HepG2 (cell line): Measurements from ENCODE around the gene SMIM14. TPM values are rescaled to one million over a fixed set of nuclear protein-coding genes. Genes with fewer than 3 reads are reported as not detected.

Experiments used
- AGO1 ChIP-seq: fragments of 200-400 bp; formaldehyde crosslinking; IDR thresholded peaks from 2 replicates; pipeline ENCODE4 v1.6.1; 2017; ENCODE audit warnings: mild to moderate bottlenecking, low read depth, low read length, moderate library complexity; ENCODE audit not compliant: poor library complexity, severe bottlenecking
- ASH2L ChIP-seq: fragments of 300-600, 200-600 bp; sonication (generic); IDR thresholded peaks from 2 replicates; pipeline ENCODE4 v1.7.0; 2017; ENCODE audit warnings: low read depth, mild to moderate bottlenecking, moderate library complexity, mixed read lengths, low read length; ENCODE audit not compliant: insufficient read length
- FOXA3 ChIP-seq: IDR thresholded peaks from 2 replicates; pipeline ENCODE4 v1.6.1; 2016; ENCODE audit warnings: missing genetic modification reagents, missing compliant biosample characterization
- FOXP1 ChIP-seq, 2 experiments: fragments of 450-650 bp in 1 of 2; IDR thresholded peaks; 2 replicates each; pipeline ENCODE4 v1.6.1; 2017 to 2018; ENCODE audit warnings: antibody characterized with exemption in 1 of 2
- LCORL ChIP-seq, 2 experiments: fragments of 450-650 bp in 1 of 2; sonication (generic) in 1 of 2; formaldehyde crosslinking in 1 of 2; IDR thresholded peaks; 2 replicates each; pipeline versions ENCODE4 v1.5.0 to v1.6.1; 2017 to 2020; ENCODE audit warnings: antibody characterized with exemption in 1 of 2, missing genetic modification reagents in 1 of 2
- NFKB2 ChIP-seq: sonication (generic); formaldehyde crosslinking; IDR thresholded peaks from 2 replicates; pipeline ENCODE4 v1.4.0; 2020; ENCODE audit warnings: missing genetic modification reagents, borderline replicate concordance
- RFXANK ChIP-seq: IDR thresholded peaks from 2 replicates; pipeline ENCODE4 v1.6.1; 2016
- SATB2 ChIP-seq: sonication (generic); formaldehyde crosslinking; IDR thresholded peaks from 2 replicates; pipeline ENCODE4 v1.5.0; 2020; ENCODE audit warnings: missing genetic modification reagents
- SIN3A ChIP-seq: IDR thresholded peaks from 2 replicates; pipeline ENCODE4 v1.6.1; 2011; ENCODE audit warnings: low read depth, mild to moderate bottlenecking, control low read depth, low read length, borderline replicate concordance
- TAF15 ChIP-seq: fragments of 200-400 bp; formaldehyde crosslinking; IDR thresholded peaks from one replicate; pipeline ENCODE4 v1.6.1; 2018; ENCODE audit warnings: mild to moderate bottlenecking, low read depth, low read length; ENCODE audit not compliant: poor library complexity, severe bottlenecking
- ZEB1 ChIP-seq: IDR thresholded peaks from 2 replicates; pipeline ENCODE4 v1.6.1; 2012; ENCODE audit warnings: mild to moderate bottlenecking, low read depth, inconsistent platforms; ENCODE audit not compliant: insufficient replicate concordance
- ZNF10 ChIP-seq: sonication (generic); formaldehyde crosslinking; IDR thresholded peaks from 2 replicates; pipeline ENCODE4 v1.4.0; 2020; ENCODE audit warnings: mild to moderate bottlenecking, low read depth, missing genetic modification reagents, borderline replicate concordance
- ZNF256 ChIP-seq: sonication (generic); formaldehyde crosslinking; conservative IDR thresholded peaks from 2 replicates; pipeline ENCODE4 v1.4.0; 2020; ENCODE audit warnings: missing genetic modification reagents
- ZNF326 ChIP-seq: sonication (generic); formaldehyde crosslinking; IDR thresholded peaks from 2 replicates; pipeline ENCODE4 v1.4.0; 2020; ENCODE audit warnings: missing genetic modification reagents, borderline replicate concordance
- ZNF570 ChIP-seq: sonication (generic); formaldehyde crosslinking; IDR thresholded peaks from 2 replicates; pipeline ENCODE4 v1.4.0; 2020; ENCODE audit warnings: mild to moderate bottlenecking, missing genetic modification reagents, borderline replicate concordance
- polyA plus RNA-seq, 8 experiments: library from polyadenylated mRNA; depleted of rRNA in 3 of 8; stranded (reverse) in 7 of 8; unstranded in 1 of 8; fragments of >200 nt; fragmentation: Illumina TruSeq in 4 of 8; extraction: Trizol in 4 of 8; gene quantifications; 2 replicates each; pipeline versions ENCODE4 v1.2.1 to v1.2.3, GENCODE V29; 2011 to 2016; ENCODE audit warnings: low read depth in 4 of 8, missing spikeins in 1 of 8, mixed read lengths in 1 of 8; ENCODE audit not compliant: insufficient read depth in 1 of 8
- total RNA-seq, 5 experiments: library from RNA; depleted of rRNA; stranded (reverse); fragments of >200 nt; fragmentation: Illumina TruSeq; extraction: Trizol; gene quantifications; 2 replicates each; pipeline ENCODE4 v1.2.3, GENCODE V29; 2016; ENCODE audit warnings: low read depth in 1 of 5
- TF ChIP-seq, protein P1 (sequence below): sonication (generic); formaldehyde crosslinking; IDR thresholded peaks from 2 replicates; pipeline ENCODE4 v1.5.0; 2020; ENCODE audit warnings: missing genetic modification reagents
- TF ChIP-seq, protein P2 (sequence below): sonication (generic); formaldehyde crosslinking; IDR thresholded peaks from 2 replicates; pipeline ENCODE4 v1.5.1; 2020; ENCODE audit warnings: mild to moderate bottlenecking, missing genetic modification reagents, moderate library complexity
- TF ChIP-seq, protein P3 (sequence below): sonication (generic); formaldehyde crosslinking; IDR thresholded peaks from 2 replicates; pipeline ENCODE4 v1.4.0; 2020; ENCODE audit warnings: missing genetic modification reagents, borderline replicate concordance
- TF ChIP-seq, protein P4 (sequence below): IDR thresholded peaks from 2 replicates; pipeline ENCODE4 v1.6.1; 2012; ENCODE audit warnings: low read length, improper control_type of control experiment
- TF ChIP-seq, protein P5 (sequence below): sonication (generic); formaldehyde crosslinking; conservative IDR thresholded peaks from 2 replicates; pipeline ENCODE4 v1.8.0; 2022; ENCODE audit warnings: missing genetic modification reagents

SMIM14 gene
- total and polyA plus RNA-seq, 2 of the 13 experiments (the other 11 are each of a cell fraction or from before 2014, with no cell fraction given), result 16.3 to 28.1 TPM

DNA sequence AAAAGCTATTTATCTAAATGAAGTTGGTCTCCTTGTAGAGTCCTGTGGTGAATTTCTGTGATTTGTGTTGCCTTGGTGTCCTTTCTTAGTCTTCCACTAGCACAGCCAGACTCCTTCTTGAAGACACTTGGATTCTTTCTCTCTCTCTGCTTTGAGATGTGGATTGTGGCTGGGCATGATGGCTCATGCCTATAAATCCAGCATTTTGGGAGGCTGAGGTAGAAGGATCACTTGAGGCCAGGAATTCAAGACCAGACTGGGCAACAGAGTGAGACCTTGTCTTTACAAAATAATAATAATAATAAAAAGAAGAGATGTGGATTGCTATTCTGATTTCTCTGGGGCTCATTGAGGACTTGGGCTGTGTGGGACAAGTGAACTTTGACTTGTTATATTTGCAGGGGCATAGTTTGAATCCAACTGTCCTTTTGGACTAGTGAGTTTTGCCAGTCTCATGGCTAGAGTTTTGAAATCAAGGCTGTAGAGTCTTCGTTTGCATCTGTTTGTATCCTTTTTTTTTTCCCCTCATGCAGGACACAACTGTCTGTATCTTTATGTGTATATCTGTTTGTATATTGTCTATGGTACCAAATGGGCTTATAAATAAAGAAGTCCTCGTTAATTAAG is 11.1 kb upstream of the SMIM14 start (continued):
- TF ChIP-seq ZNF10 (CRISPR knock-in tag), result no peak
- TF ChIP-seq LCORL (IDR thresholded peaks at IDR 0.05), result no peak
- TF ChIP-seq LCORL (CRISPR knock-in tag; IDR thresholded peaks at IDR 0.05), result peak; percentile 54
- TF ChIP-seq SATB2, result no peak
- TF ChIP-seq RFXANK (CRISPR knock-in tag), result no peak
- TF ChIP-seq FOXA3, result peak; percentile 51; the same call in 1 of the 2 replicates
- TF ChIP-seq ZNF256, result no peak
- TF ChIP-seq NFKB2 (CRISPR knock-in tag), result no peak
- TF ChIP-seq ZEB1, result no peak
- TF ChIP-seq, protein P1, sequence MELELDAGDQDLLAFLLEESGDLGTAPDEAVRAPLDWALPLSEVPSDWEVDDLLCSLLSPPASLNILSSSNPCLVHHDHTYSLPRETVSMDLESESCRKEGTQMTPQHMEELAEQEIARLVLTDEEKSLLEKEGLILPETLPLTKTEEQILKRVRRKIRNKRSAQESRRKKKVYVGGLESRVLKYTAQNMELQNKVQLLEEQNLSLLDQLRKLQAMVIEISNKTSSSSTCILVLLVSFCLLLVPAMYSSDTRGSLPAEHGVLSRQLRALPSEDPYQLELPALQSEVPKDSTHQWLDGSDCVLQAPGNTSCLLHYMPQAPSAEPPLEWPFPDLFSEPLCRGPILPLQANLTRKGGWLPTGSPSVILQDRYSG (CRISPR knock-in tag), result no peak
- TF ChIP-seq ZNF570, result no peak
- TF ChIP-seq, protein P2, sequence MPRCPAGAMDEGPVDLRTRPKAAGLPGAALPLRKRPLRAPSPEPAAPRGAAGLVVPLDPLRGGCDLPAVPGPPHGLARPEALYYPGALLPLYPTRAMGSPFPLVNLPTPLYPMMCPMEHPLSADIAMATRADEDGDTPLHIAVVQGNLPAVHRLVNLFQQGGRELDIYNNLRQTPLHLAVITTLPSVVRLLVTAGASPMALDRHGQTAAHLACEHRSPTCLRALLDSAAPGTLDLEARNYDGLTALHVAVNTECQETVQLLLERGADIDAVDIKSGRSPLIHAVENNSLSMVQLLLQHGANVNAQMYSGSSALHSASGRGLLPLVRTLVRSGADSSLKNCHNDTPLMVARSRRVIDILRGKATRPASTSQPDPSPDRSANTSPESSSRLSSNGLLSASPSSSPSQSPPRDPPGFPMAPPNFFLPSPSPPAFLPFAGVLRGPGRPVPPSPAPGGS (CRISPR knock-in tag), result no peak
- TF ChIP-seq AGO1, result no peak
- TF ChIP-seq, protein P3, sequence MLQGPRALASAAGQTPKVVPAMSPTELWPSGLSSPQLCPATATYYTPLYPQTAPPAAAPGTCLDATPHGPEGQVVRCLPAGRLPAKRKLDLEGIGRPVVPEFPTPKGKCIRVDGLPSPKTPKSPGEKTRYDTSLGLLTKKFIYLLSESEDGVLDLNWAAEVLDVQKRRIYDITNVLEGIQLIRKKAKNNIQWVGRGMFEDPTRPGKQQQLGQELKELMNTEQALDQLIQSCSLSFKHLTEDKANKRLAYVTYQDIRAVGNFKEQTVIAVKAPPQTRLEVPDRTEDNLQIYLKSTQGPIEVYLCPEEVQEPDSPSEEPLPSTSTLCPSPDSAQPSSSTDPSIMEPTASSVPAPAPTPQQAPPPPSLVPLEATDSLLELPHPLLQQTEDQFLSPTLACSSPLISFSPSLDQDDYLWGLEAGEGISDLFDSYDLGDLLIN (CRISPR knock-in tag), result no peak
- no peak for TF ChIP-seq ASH2L
- no peak for TF ChIP-seq FOXP1 (IDR thresholded peaks at IDR 0.05)
- peak; percentile 47; the same call in 1 of the 2 replicates for TF ChIP-seq FOXP1 (CRISPR knock-in tag; IDR thresholded peaks at IDR 0.05)
- TF ChIP-seq, protein P4, sequence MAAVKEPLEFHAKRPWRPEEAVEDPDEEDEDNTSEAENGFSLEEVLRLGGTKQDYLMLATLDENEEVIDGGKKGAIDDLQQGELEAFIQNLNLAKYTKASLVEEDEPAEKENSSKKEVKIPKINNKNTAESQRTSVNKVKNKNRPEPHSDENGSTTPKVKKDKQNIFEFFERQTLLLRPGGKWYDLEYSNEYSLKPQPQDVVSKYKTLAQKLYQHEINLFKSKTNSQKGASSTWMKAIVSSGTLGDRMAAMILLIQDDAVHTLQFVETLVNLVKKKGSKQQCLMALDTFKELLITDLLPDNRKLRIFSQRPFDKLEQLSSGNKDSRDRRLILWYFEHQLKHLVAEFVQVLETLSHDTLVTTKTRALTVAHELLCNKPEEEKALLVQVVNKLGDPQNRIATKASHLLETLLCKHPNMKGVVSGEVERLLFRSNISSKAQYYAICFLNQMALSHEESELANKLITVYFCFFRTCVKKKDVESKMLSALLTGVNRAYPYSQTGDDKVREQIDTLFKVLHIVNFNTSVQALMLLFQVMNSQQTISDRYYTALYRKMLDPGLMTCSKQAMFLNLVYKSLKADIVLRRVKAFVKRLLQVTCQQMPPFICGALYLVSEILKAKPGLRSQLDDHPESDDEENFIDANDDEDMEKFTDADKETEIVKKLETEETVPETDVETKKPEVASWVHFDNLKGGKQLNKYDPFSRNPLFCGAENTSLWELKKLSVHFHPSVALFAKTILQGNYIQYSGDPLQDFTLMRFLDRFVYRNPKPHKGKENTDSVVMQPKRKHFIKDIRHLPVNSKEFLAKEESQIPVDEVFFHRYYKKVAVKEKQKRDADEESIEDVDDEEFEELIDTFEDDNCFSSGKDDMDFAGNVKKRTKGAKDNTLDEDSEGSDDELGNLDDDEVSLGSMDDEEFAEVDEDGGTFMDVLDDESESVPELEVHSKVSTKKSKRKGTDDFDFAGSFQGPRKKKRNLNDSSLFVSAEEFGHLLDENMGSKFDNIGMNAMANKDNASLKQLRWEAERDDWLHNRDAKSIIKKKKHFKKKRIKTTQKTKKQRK, result no peak
- TF ChIP-seq ZNF326 (CRISPR knock-in tag), result no peak
- TF ChIP-seq SIN3A, result no peak
- TF ChIP-seq, protein P5, sequence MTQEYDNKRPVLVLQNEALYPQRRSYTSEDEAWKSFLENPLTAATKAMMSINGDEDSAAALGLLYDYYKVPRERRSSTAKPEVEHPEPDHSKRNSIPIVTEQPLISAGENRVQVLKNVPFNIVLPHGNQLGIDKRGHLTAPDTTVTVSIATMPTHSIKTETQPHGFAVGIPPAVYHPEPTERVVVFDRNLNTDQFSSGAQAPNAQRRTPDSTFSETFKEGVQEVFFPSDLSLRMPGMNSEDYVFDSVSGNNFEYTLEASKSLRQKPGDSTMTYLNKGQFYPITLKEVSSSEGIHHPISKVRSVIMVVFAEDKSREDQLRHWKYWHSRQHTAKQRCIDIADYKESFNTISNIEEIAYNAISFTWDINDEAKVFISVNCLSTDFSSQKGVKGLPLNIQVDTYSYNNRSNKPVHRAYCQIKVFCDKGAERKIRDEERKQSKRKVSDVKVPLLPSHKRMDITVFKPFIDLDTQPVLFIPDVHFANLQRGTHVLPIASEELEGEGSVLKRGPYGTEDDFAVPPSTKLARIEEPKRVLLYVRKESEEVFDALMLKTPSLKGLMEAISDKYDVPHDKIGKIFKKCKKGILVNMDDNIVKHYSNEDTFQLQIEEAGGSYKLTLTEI, result no peak
- TF ChIP-seq TAF15, result no peak
